Activated CD8-positive, alpha-beta memory T cell treated with anti-CD3 and anti-CD28 coated beads for 1 hour (primary cell): ENCODE measurements around the gene PKDREJ.

Experiments
- DNase-seq, 2 donors: peaks; one replicate each; pipeline ENCODE4 v3.0.0-alpha.2; 2020; ENCODE audit warnings: low read depth in 1 of 2; ENCODE audit errors: extremely low read depth in 1 of 2

Gene PKDREJ

GRCh38 chr22:46290121-46290842, 27.1 kb upstream of the PKDREJ start:
- no peak for DNase-seq

GRCh38 chr22:46289244-46289891, 26.2 kb upstream of the PKDREJ start:
- DNase-seq, result no peak

- no peak for DNase-seq
Observed at GRCh38 chr22:46288846-46289243, 25.7 kb upstream of the PKDREJ start.

- DNase-seq, result no peak
Observed at GRCh38 chr22:46287873-46288751, 25.0 kb upstream of the PKDREJ start.

- no peak for DNase-seq
Observed at GRCh38 chr22:46286941-46287872, 24.1 kb upstream of the PKDREJ start.

- DNase-seq, result no peak
Observed at GRCh38 chr22:46286006-46286405, 22.9 kb upstream of the PKDREJ start.

- no peak for DNase-seq
Observed at GRCh38 chr22:46281866-46282678, 18.9 kb upstream of the PKDREJ start.

GRCh38 chr22:46280999-46281623, 18.0 kb upstream of the PKDREJ start:
- no peak for DNase-seq

GRCh38 chr22:46280063-46280817, 17.1 kb upstream of the PKDREJ start:
- no peak for DNase-seq

- no peak for DNase-seq
Observed at GRCh38 chr22:46278656-46279645, 15.8 kb upstream of the PKDREJ start.

- no peak for DNase-seq
Observed at GRCh38 chr22:46276563-46276962, 13.4 kb upstream of the PKDREJ start.

- no peak for DNase-seq
Observed at GRCh38 chr22:46275455-46276122, 12.4 kb upstream of the PKDREJ start.

GRCh38 chr22:46274381-46274780, 11.2 kb upstream of the PKDREJ start:
- no peak for DNase-seq

- no peak for DNase-seq
Observed at GRCh38 chr22:46273432-46274148, 10.4 kb upstream of the PKDREJ start.

- no peak for DNase-seq
Observed at GRCh38 chr22:46272762-46273431, 9.8 kb upstream of the PKDREJ start.

GRCh38 chr22:46272196-46272595, 9.1 kb upstream of the PKDREJ start:
- no peak for DNase-seq
